ENCODE results near the gene TTC1. TPM values are rescaled to one million over a fixed set of nuclear protein-coding genes. Genes with fewer than 3 reads are reported as not detected.

Gene TTC1
- total and polyA plus RNA-seq, 2 of the 8 experiments (the other 6 are each of a cell fraction or from before 2014, with no cell fraction given), result 25.1 to 63.9 TPM

- Histone ChIP-seq H2BK5ac (ENCODE audit: low read depth, low read length) (no peak overlapping the region), H3K56ac (replicated peaks; ENCODE audit: insufficient read length, low read depth, low read length) (no peak overlapping the region), H4K8ac (ENCODE audit: extremely low read depth, insufficient read depth, low read length) (no peak overlapping the region), H3K4me1 (replicated peaks in 1 of 4; ENCODE audit: control insufficient read depth in 3 of 4, insufficient read depth in 4 of 4, low read length in 3 of 4) (peaks cover 0 to 10% (median 0%) of the 10 kb centered on the region in 4 experiments; a peak in 2 of 7 replicates), H4K91ac (replicated peaks; ENCODE audit: insufficient read length, low read length) (no peak overlapping the region), H3K9ac (replicated peaks in 1 of 4; ENCODE audit: extremely low read depth in 1 of 4, low read depth in 3 of 4, low read length in 3 of 4) (no peak overlapping the region), H4K20me1 (replicated peaks in 1 of 2; ENCODE audit: control insufficient read depth in 1 of 2, insufficient read depth in 2 of 2, low read length in 2 of 2) (no peaks in the 10 kb centered on the region), H4K5ac (ENCODE audit: insufficient read length, low read depth, low read length) (no peak overlapping the region), H2BK12ac (ENCODE audit: low read depth, low read length) (no peak overlapping the region), H3K9me3 (ENCODE audit: insufficient read depth in 2 of 2, low read depth in 1 of 2, low read length in 1 of 2) (no peaks in the 10 kb centered on the region), H2BK15ac (ENCODE audit: low read length) (no peak overlapping the region), H3K36me3 (ENCODE audit: control insufficient read depth in 2 of 4, insufficient read depth in 4 of 4, low read length in 3 of 4) (peaks cover 0 to 4% (median 2%) of the 10 kb centered on the region in 4 experiments; a peak in 3 of 8 replicates), H2BK120ac (replicated peaks; ENCODE audit: low read depth, low read length) (no peak overlapping the region), H3K4me2 (ENCODE audit: insufficient read depth in 1 of 2, low read depth in 2 of 2, low read length in 2 of 2) (no peak overlapping the region), H2AK5ac (ENCODE audit: low read depth, low read length) (no peak overlapping the region), H2AFZ (ENCODE audit: low read length) (no peak overlapping the region), H3K4me3 (ENCODE audit: extremely low read depth in 1 of 4, insufficient read depth in 2 of 4, low read depth in 3 of 4, low read length in 4 of 4) (no peak overlapping the region), H3K18ac (ENCODE audit: extremely low read depth, low read length) (no peak overlapping the region), H3K79me1 (ENCODE audit: low read depth, low read length) (no peaks in the 10 kb centered on the region; the same call in 1 of the 2 replicates), H3K23ac (ENCODE audit: insufficient read length) (no peak overlapping the region), H3K79me2 (ENCODE audit: control insufficient read depth in 1 of 2, insufficient read depth in 2 of 2, low read length in 2 of 2) (no peaks in the 10 kb centered on the region; a peak in 1 of 4 replicates), H2BK20ac (ENCODE audit: low read length) (no peak overlapping the region), H3K27ac (ENCODE audit: low read depth, low read length) (no peak overlapping the region), H3K23me2 (ENCODE audit: low read depth, low read length) (no peaks in the 10 kb centered on the region), H3K14ac (ENCODE audit: insufficient read length) (no peak overlapping the region), H3K27me3 (replicated peaks in 1 of 4; ENCODE audit: control insufficient read depth in 3 of 4, extremely low read depth in 1 of 4, insufficient read depth in 3 of 4, low read length in 3 of 4) (no peaks in the 10 kb centered on the region), H3K4ac (replicated peaks; ENCODE audit: insufficient read length, low read depth, low read length) (no peak overlapping the region)
- WGBS, 2 experiments (ENCODE audit: extremely low coverage in 1 of 2, insufficient coverage in 1 of 2, insufficient read length in 1 of 2, insufficient replicate concordance in 2 of 2, low coverage in 1 of 2, low lambda C conversion rate in 2 of 2, missing lambda C conversion rate in 1 of 2), result 92% methylated on average over 1 of the region's 1 CpG; no CpG with 5 or more reads in 1 of the 2 experiments
- CTCF ChIA-PET (ENCODE audit: partially characterized antibody), result interaction anchor here (1.0 to 1.9 kb wide), 7 partner anchors 62 to 307 kb away, joined by 3 to 4 read pairs (median 3); no protein-coding TSS in a partner anchor
- POLR2A ChIA-PET (ENCODE audit: partially characterized antibody), result interaction anchor here (1.3 to 4.5 kb wide), 3 partner anchors 10 to 83 kb away, joined by 4 to 16 read pairs (median 4); no protein-coding TSS in a partner anchor
- FAIRE-seq, result no peak
- no peak for DNase-seq (ENCODE audit: low read depth in 1 of 2, low spot score in 2 of 2)
- TF ChIP-seq ATF3 (IDR thresholded peaks at IDR 0.05; ENCODE audit: insufficient read depth, low read depth, low read length), result no peak
- no peak for TF ChIP-seq HDAC2 (IDR thresholded peaks at IDR 0.05; ENCODE audit: borderline replicate concordance in 1 of 2, low read depth in 2 of 2, low read length in 2 of 2)
- no peak for TF ChIP-seq ZNF274 (IDR thresholded peaks at IDR 0.05; ENCODE audit: borderline replicate concordance, extremely low read depth, low read length)
- TF ChIP-seq EZH2 (IDR thresholded peaks at IDR 0.05; ENCODE audit: low read depth, low read length, severe bottlenecking), result no peak
- TF ChIP-seq TEAD4 (IDR thresholded peaks at IDR 0.05; ENCODE audit: low read depth, low read length), result no peak
- TF ChIP-seq JUND (IDR thresholded peaks at IDR 0.05; ENCODE audit: low read length), result no peak
- no peak for TF ChIP-seq ATF2 (IDR thresholded peaks at IDR 0.05; ENCODE audit: low read length)
- TF ChIP-seq TBP (IDR thresholded peaks at IDR 0.05; ENCODE audit: low read depth, low read length), result no peak
- no peak for TF ChIP-seq RAD21 (IDR thresholded peaks at IDR 0.05 in 1 of 2, conservative IDR thresholded peaks at IDR 0.05 in 1 of 2; ENCODE audit: low read depth in 2 of 2, low read length in 2 of 2)
- no peak for TF ChIP-seq SP4 (IDR thresholded peaks at IDR 0.05; ENCODE audit: low read length)
These were observed 75.2 kb downstream of the TTC1 start for GRCh38 chr5:160084144-160084543.

Data from H1 (cell line).